HPDE6-E6E7 (cell line): Measurements from ENCODE around the gene LNX2.

Source experiments
- DNase-seq: peaks from one replicate; pipeline ENCODE4 v3.0.0; 2011; ENCODE audit warnings: missing footprints; ENCODE audit errors: extremely low spot score

The LNX2 gene

DNA sequence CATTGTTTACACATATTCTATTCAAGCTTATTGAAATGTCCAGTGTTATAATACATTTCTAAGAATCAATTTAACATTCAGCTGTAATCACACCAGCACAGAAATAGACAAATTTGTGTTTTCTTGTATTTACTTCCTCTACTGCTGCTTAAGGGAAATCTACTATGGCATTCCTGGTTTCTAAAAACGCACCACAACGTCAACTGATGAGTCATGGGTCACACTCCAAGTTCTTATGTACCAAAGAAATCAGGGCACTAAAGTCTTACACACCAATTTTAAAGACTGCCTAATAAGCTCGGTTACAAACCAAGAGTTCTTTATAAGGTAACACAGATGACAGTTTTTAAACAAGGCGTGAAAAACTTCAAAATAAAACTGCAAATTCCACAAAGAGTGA lies 13.2 kb downstream of the LNX2 start:
- no peak for DNase-seq

DNA sequence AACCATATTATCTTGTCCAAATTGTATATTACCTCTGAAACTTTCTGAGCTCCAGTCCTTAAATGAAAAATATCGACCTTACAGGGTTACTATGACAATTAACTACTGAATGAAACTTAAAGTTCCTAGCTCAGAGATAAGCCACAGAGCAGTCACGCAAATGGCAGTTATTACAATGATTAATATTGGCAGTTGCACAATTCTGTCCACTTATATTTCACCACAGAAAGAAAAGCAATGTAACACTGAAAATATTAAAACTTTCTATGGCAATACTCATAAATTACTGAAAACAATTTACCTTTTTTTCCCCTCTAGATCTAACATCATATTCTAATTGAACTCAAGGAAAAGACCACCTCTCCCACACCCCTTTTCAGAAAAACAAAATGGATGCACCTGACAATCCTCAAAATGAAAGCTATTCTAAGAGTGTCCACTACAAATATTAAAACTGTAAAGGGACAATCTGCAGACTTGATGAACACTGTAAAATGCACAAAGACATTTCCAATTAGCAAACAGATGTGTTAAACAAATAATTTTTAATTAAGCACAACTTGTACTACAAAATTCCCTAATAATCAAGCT lies 14.6 kb downstream of the LNX2 start:
- DNase-seq, result no peak

DNA sequence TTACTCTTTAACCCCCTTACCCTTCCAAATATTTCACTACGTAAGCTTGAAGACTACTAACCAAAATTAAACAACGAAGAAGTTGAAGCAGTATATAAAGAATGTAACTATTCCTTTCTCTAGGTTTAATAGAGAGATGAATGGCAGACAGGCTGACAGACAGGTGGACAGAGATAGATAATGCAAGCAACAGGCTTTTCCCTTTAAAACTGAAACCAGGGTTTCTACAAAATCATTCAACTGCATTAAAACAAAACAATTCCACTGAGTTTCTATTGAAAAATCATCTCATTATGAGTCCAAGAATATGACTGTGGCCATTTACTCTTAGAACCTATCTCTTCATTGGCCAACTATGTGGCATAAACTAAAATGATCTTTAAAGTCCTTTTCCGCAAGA lies 15.2 kb downstream of the LNX2 start:
- DNase-seq, result no peak

DNA sequence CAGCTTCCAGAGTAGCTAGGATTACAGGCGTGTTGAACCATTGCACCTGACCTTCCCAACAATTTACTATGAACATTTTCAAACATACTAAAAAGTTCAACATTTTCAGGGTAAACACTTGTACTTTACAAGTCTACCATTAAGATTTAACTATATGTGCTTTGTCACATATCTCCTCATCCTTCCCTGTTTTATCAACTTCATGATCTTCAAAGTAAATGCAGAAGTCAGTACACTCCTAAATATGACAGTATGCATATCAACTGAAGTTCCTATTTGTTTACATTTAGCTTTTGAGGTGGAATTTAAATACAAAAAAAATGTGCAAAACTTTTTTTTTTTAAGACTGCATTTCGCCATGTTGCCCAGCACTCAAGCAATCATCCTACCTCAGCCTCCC lies 18.5 kb downstream of the LNX2 start:
- no peak for DNase-seq

DNA sequence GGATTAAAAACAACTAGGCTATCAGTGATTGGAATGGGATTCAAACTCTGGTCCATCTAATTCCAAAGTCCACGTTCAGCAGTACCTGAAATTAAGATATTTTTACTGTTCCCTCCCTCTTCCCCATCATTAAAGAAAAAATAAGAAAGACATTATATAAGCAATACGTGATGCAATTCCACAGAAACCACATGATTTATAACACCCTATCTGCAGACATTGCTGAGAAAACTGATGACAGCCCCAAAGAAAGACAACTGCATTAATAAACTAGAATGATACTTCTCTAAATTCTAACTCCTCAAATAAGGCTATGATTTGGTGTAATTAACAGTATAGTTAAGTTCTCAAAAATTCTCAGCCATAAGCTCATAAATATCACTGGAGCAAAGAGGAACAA lies 19.1 kb downstream of the LNX2 start:
- DNase-seq, result no peak

DNA sequence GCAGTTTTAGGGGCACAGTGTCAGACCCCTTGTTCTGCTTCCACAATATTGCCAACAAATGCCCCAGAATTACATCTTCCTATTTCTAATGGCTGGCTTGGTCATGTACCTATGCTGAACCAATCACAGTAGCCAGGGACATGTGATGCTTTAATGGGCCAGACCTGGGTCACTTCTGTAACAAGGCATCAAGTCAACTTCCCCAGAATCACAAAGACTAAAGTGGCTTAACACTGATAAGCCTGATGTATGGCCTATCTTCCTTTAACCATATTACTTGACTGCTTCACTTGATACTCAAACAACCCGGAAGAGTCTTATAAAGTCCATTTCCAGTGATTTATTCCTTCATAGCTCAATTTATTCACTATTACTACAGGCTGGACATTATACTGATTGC lies 19.6 kb downstream of the LNX2 start:
- no peak for DNase-seq

DNA sequence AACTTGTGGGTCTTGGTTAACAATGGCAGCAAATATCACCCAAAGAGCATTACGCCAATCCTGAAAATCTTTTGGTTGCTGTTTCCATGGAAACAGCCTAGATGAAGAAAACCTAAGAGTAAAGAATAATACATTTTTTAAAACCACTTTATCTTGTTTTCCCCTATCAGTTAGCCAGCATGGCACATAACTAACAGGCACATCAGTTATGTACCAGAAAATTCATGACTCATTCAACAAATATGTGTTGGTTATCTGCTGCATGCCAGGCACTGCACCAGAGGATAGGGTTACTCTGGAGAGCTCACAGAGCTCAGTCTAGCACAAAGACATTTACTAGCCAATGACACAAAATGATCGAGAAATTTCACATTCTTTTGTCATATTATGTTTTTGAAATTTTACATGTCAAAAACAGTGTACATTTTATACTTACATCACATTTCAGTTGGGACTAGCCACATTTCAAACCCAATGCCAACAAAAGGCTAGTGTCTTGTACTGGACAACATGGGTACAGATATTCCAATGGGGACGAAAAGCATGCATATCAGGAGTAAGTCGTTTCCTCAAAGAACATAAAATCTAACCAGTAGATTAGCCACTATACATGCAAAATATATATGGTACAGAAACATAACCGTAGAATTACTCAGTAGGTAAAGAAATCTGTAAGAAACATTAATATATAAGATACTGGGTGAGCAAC lies 20.3 kb downstream of the LNX2 start:
- DNase-seq, result no peak

DNA sequence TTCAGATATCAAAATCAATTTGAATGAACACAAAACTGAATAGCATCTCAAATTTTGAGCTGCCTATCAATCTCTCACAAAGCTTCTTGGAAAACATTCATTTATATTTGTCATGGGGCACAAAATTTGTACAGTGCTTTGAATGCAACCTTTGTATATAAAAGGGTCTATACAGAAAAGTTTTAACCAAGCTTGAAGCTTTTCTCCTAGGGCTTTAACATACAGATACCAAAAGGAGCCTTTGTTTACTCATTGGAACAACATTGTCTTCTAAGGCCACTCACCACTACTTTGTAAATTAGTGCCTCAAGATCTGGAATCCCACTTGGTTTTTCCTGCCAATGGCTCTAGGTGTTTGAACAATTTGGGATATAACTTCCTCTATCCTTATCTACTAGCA lies 21.2 kb downstream of the LNX2 start:
- DNase-seq, result no peak

DNA sequence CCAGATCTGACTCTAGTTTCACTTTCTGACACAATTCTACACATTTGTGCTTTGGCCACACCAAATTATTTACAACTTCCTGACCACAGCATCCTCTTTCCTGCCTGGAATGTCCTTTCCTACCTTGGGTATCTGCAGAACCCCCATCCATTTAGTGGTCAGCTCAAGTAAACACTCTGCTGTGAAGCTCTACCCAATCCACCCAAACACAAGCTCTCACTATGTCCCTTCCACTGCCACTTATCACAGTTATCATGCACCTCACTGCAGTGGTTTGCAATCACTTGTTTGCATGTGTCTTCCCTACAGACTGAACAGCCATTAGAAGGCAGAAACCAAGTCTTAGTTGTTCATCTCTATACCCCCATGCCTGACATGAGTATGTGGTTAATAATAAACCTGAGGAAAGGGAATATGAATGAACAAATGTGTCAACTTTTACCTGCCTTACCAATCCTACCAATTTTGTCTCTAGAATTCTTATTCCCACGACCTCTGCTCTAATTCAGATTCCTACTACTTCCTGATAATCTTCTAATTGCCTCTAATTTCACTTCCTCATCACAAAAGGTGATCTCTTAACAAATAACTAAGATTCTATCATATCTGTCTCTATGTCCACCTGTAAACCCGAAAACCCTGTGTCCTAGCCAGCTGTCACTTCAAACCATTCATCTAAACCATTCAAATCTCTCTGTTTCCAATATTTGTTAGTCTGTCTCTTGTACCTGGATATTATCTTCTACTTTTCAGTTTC lies 25.1 kb downstream of the LNX2 start:
- DNase-seq, result no peak

DNA sequence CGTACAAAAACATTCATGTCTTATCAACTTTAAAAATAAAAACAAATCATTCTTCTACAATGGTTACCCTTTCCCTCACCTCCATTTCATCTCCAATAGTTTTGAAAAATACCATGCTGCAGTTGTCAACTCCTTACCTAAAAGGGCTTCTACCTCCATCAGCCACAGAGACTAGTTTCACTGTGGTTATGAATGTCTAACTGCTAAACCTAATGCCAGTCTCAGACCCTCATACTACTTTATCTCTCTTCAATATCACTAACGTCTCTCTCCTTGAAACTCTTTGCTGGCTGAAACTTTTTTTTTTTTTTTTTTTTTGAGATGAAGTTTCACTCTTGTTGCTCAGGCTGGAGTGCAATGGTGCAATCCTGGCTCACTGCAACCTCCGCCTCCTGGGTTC lies 27.1 kb downstream of the LNX2 start:
- DNase-seq, result no peak

DNA sequence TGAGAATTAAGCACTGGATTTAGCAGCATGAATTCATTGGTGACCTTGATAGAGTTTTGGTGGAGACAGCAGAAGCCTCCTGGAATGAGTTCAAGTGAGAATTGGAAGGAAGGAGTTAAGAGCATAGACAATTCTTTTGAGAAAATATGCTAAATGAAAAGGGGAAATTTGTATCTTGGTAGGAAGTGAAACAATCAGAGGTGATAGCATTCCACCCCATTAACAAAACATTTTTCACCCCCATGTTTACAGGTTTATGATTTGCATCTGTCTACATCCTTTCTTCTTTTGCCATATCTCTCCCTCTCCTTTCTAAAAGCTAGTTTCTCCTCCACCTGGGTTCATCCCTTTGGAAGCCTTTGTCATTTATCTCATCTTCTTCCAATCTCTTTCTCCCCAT lies 27.5 kb downstream of the LNX2 start:
- no peak for DNase-seq

DNA sequence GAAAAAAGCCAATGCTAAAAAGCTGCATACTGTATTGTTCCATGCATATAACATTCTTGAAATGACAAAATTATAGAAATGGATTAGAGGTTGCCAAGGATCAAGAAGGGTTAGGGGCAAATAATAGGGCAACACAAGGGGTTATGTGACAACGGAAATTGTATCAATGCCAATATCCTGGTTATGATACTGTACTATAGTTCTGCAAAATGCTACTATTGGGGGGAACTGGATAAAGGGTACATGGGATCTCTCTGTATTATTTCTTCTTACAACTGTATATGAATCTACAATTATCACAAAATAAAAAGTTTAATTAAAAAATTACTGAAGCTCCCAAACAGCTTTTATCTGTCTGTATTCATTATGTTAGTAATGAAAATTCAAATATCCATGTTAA lies 31.9 kb downstream of the LNX2 start:
- DNase-seq, result no peak

DNA sequence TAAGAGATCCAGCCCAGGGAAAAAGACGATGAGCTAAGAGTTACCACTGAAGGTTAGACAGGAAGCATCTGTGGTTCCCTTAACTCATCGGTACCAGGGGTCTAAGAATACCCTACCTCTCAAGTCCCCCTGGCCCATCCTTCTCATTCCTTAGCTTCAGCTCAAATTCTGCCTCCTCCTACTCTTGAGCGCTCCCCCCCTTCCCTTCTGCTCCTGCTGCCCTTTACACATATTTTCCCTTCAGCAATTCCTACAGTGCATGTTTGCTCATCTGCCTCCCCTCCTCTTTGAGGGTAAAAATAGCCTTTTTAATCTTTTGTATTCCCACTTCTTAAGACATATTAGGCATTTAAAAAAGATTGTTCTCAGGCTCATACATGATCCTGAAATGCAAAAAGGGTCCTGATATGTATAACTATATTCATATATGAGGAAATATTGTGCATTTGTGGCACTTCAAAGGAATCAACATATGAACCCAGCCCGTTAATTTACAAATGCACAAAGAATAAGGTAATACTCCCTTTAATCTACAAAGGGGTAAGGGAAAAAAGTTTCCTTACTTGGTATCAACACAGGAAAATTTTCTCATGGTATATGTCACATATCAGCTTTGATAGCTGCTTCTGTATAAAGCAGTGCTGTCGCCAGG lies 33.1 kb downstream of the LNX2 start:
- no peak for DNase-seq

DNA sequence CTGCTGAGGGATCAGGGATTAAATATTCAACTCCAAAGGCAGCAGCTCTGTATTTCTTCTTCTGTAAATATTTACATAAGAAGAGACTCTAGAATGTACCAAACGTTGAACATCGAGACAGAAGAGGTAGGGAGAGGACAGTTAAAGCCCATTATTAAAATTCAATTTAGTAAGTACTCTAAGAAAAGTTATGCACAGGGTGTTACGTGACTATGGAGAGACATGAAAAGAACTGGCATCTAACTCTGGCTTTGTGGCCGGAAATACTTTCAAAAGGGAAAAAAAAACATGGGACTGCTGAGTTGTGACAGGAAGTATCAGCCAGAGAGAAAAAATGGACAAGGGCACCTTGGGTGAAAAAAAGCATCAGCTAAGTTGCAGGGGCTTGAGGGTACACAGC lies 36.7 kb downstream of the LNX2 start:
- DNase-seq, result no peak

DNA sequence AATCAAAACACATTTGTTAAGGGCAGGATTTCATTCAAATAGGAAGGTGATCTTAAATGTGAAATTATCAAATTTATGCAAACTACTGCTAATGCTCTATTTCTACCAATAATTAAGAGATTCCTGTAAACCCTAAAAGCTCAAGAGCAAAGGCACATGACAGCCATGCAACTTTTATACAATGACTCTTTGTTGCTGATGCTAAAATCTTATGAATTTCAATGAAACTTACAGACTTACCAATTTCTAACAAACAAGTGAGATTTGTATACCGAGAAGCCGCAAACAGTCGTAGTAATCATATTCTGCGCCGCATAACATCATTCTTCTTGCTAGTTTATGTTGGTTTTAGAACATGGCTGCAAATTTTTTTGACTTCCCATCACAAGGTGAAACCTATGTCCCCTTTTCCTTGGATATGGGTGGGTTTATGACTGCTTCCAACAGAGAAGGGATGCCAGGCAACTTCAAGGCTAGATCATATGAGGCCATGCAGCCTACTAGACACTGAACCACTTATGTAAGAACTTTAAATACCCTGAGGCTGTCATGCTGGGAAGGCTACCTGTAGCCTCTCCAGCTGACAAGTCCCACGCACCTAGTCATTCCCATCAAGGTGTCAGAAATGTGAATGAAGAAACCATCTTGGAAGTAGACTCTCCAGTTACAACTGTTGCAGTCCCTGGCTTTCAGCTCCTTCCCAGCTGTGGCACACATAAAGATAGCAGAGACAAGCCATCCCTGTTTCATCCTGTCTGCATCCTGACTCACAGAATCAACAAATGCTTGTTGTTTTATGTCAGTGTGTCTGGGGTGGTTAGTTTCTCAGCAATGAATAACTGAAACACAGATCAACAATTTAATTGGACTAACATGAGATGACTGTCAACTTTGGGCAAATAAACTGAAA lies 42.0 kb downstream of the LNX2 start:
- DNase-seq, result no peak

DNA sequence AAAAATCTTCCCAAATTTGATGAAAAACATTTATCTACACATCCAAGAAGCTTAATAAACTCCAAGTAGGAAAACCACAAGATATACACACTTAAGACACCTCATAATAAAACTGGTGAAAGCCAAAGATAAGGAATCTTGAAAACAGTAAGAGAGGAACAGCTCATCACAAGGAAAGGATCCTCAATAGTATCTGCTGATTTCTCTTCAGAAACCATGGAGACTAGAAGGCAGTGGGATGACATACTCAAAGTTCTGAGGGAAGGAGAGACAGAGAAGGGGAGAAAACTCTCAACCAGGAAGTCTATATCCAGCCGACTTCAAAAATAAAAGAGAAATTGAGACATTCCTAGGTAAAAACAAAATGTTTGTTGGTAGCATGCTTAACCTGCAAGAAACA lies 45.7 kb downstream of the LNX2 start:
- DNase-seq, result no peak

DNA sequence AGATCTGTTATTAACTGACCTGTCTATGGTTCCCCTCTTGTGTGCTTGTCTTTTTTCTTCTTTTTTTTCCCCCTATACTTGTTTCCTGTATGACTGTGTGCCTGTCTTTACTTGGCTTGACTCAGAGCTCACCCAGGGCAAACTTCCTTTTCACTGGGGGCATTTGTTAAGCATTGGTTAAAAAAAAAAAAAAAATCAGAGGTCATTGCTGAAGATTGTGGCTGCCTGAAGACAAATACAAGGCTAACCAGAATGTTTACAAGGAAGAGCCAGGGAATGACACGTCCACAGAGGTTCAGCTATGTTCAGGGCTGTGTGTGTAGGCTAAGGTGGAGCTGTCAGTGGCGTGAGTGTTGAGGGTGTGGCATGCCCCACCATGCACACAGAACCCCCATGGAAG lies 47.1 kb downstream of the LNX2 start:
- DNase-seq, result no peak

DNA sequence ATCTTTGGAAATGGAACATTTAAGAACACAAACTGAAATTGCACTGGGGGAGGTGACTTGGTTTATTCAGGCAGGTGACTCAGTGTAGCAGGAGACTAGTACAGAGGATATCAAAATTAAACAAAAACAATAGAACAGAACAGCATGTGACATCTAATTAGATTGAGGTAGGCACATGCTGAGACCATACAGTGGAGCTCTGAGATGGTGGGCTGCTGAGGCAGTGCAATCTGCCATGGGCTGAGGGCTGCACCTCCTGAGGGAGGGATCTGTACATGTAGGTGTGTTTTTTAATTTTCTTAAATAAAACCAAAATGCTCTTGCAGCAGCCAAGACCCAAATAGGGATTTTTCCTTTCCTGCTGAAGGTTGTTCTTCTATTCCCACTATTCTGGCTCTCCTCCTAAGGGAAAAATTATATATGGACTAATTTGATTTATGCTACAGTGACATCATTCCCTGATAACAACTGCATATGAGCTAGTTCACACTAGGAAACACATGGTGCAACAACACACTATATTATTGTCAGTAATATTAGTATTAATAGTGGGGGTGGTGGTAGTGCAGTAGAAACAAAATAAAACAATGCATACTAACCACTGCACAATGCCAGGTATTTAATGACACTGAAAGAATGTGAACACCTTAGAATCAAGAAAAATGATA lies 48.0 kb downstream of the LNX2 start:
- no peak for DNase-seq

DNA sequence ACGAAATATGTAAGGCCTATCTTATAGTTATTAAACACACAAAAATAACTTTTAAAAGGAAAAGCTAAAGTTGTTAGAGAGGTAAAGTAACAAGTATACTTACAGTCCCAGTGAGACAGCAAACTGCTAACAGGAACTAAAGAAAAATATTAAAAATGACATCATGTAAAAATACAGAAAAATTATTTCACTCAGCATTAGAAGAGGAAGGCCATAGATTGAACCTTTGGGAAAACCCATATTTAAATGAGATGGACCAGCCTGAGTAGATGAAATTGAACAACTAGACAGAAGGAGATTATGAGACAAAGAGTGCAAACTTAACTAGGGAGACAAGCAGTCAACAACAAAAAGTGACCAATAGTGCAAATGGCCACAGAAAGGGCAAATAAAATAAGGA lies 49.4 kb downstream of the LNX2 start:
- no peak for DNase-seq

DNA sequence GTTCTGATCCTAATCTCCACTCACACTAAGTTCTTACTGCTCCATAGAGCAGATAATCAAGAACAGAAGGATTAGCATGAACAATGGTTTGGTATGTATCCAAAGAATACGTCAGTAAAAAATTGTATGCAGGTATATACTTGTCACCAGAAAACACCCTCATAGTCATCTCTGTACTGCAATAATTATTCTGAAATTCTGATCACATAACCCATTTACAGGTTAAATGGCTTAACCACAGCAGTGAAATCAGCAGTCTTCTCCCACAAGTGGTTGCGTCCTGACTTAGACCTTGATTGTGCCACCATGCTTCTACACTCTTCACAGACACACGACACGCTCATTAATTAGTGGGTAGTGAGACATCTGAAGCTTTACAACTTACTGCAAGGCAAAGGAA lies 50.9 kb downstream of the LNX2 start:
- no peak for DNase-seq

DNA sequence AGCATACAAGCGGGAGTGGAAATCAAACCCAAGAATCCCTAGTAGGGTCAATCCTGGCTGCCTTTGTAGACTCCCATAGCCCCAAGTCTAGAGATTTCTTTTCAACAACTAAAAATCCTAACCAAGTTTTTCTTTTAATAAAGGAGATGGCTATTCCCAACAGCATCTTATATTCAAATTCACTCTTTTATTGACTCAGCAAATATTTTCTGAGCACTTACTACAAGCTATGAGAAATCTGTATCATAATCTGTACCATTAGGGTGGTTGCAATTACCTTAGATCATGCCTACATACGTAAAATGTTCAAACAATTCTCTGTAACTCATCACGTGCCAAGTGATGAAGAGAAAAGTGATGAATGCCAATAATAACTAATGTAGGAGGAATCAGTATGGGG lies 54.5 kb downstream of the LNX2 start:
- DNase-seq, result no peak
